ENCODE results near the gene TPP1. TPM values are rescaled to one million over a fixed set of nuclear protein-coding genes. Genes with fewer than 3 reads are reported as not detected.
A peak's percentile ranks its signal among the peaks of the same experiment; 100 is the strongest.

TPP1 gene
- total RNA-seq, 2 donors from 2014 or later = 71.7 to 105 TPM

GRCh38 chr11:6574816-6575715 is 44.2 kb downstream of the TPP1 start:
- DNase-seq (no peak), ATAC-seq (no peak)
- intact Hi-C loops (cut with DNase I, micrococcal nuclease) = no loop called here

- no peak for DNase-seq
- no peak for ATAC-seq
- intact Hi-C loops (cut with DNase I, micrococcal nuclease) = no loop called here
Observed at GRCh38 chr11:6572215-6572614, 47.0 kb downstream of the TPP1 start.

GRCh38 chr11:6571434-6572008 is 47.7 kb downstream of the TPP1 start:
- ATAC-seq (no peak), DNase-seq (no peak)
- intact Hi-C loops (cut with DNase I, micrococcal nuclease) = no loop called here

GRCh38 chr11:6570691-6571427 is 48.4 kb downstream of the TPP1 start:
- ATAC-seq = no peak
- no peak for DNase-seq
- intact Hi-C loops (cut with DNase I, micrococcal nuclease) = no loop called here

GRCh38 chr11:6569706-6570105 is 49.5 kb downstream of the TPP1 start:
- DNase-seq = no peak
- intact Hi-C loops (cut with DNase I, micrococcal nuclease) = no loop called here
- no peak for ATAC-seq

- intact Hi-C loops (cut with DNase I, micrococcal nuclease) = no loop called here
- DNase-seq = peak in 1 of 2 donors; percentile 28
- peak; percentile 37 for ATAC-seq
Observed at GRCh38 chr11:6568191-6568918, 50.9 kb downstream of the TPP1 start.

GRCh38 chr11:6567371-6567745 is 51.9 kb downstream of the TPP1 start:
- DNase-seq (no peak), ATAC-seq (no peak)
- intact Hi-C loops (cut with DNase I, micrococcal nuclease) = no loop called here

GRCh38 chr11:6566704-6567370 is 52.4 kb downstream of the TPP1 start:
- intact Hi-C loops (cut with DNase I, micrococcal nuclease) = no loop called here
- DNase-seq (no peak), ATAC-seq (no peak)

- ATAC-seq (no peak), DNase-seq (no peak)
- intact Hi-C loops (cut with DNase I, micrococcal nuclease) = no loop called here
Observed at GRCh38 chr11:6565988-6566703, 53.1 kb downstream of the TPP1 start.

GRCh38 chr11:6565325-6565724 is 53.9 kb downstream of the TPP1 start:
- intact Hi-C loops (cut with DNase I, micrococcal nuclease) = no loop called here
- ATAC-seq (no peak), DNase-seq (no peak)

- intact Hi-C loops (cut with DNase I, micrococcal nuclease) = no loop called here
- ATAC-seq = no peak
Observed at GRCh38 chr11:6563667-6564066, 55.6 kb downstream of the TPP1 start.

GRCh38 chr11:6563121-6563619 is 56.1 kb downstream of the TPP1 start:
- ATAC-seq = no peak
- intact Hi-C loops (cut with DNase I, micrococcal nuclease) = no loop called here

More at GRCh38 chr11:6563667-6564066, 55.6 kb downstream of the TPP1 start:
- DNase-seq = no peak

More at GRCh38 chr11:6563121-6563619, 56.1 kb downstream of the TPP1 start:
- no peak for DNase-seq

Other genes with a start within 250 kb of the TPP1 start
- gene SMPD1, start 228.9 kb downstream of the TPP1 start, total RNA-seq = 100 to 1,000 TPM in 1 of 2 donors, 10 to 100 TPM in 1; 50.8 to 136 TPM
- gene APBB1, start 200.3 kb downstream of the TPP1 start, total RNA-seq = 10 to 100 TPM in 1 of 2 donors, 1 to 10 TPM in 1; 5.2 to 11.2 TPM
- gene HPX, start 178.4 kb downstream of the TPP1 start, total RNA-seq = 1 to 10 TPM; 2.4 to 2.5 TPM
- gene TRIM3, start 145.5 kb downstream of the TPP1 start, total RNA-seq = 10 to 100 TPM; 37.6 to 49.3 TPM
- gene ARFIP2, start 138.1 kb downstream of the TPP1 start, total RNA-seq = 10 to 100 TPM; 70.2 to 85.6 TPM
- gene TIMM10B, start 137.9 kb downstream of the TPP1 start, total RNA-seq = 10 to 100 TPM; 47.8 to 48.6 TPM
- 10 to 100 TPM; 11.8 to 18.9 TPM for gene DNHD1, start 122.1 kb downstream of the TPP1 start, total RNA-seq
- gene RRP8, start 15.8 kb downstream of the TPP1 start, total RNA-seq = 10 to 100 TPM; 16.5 to 16.8 TPM
- gene ILK, start 15.6 kb downstream of the TPP1 start, total RNA-seq = 100 to 1,000 TPM in 1 of 2 donors, 10 to 100 TPM in 1; 92.7 to 149 TPM
- gene TAF10, start 7.2 kb downstream of the TPP1 start, total RNA-seq = 100 to 1,000 TPM; 113 to 146 TPM
- gene DCHS1, start 36.4 kb upstream of the TPP1 start, total RNA-seq = 1 to 10 TPM; 2.8 to 7.6 TPM
- 10 to 100 TPM; 24.7 to 29.9 TPM for gene MRPL17, start 63.9 kb upstream of the TPP1 start, total RNA-seq
- gene OR2AG2, start 152.6 kb upstream of the TPP1 start, total RNA-seq = under 1 TPM; 0.11 to 0.21 TPM
- gene OR2AG1, start 163.6 kb upstream of the TPP1 start, total RNA-seq = not detected
- gene OR6A2, start 180.3 kb upstream of the TPP1 start, total RNA-seq = under 1 TPM; 0.08 to 0.43 TPM
- gene OR10A5, start 226.3 kb upstream of the TPP1 start, total RNA-seq = not detected
- gene OR10A2, start 243.6 kb upstream of the TPP1 start, total RNA-seq = not detected